K562 (cell line): Measurements from ENCODE around the gene CST2. TPM values are rescaled to one million over a fixed set of nuclear protein-coding genes. Genes with fewer than 3 reads are reported as not detected.

Experiments
- ATAC-seq: fragments of 200-7000 bp; cut with Tn5 transposase; 3 replicates; pipeline ENCODE4 v1.9.1; 2020; ENCODE audit warnings: moderate library complexity
- BruUV-seq: library from RNA; stranded (reverse); fragments of 400-500 nt; replicated peaks from 2 replicates; lab custom pipeline; 2021; lab: Mats Ljungman, UMichigan
- CTCF ChIA-PET: fragments of 300-600 bp; formaldehyde crosslinking; extraction: SDS; loops from one replicate; lab custom pipeline; 2021; ENCODE audit warnings: low intra/inter-chr PET ratio; lab: Yijun Ruan, JAX
- POLR2A ChIA-PET: fragments of 300-600, 350-650 bp; sonication (Branson Sonifier 250); formaldehyde crosslinking; extraction: SDS; loops from one replicate; lab custom pipeline; 2021; ENCODE audit warnings: antibody characterized with exemption, inconsistent platforms; lab: Yijun Ruan, JAX
- DNase-seq, 4 experiments: peaks; one replicate each; pipeline versions ENCODE4 v3.0.0 to v3.0.0-alpha.2; 2011 to 2018; ENCODE audit warnings: low spot score in 3 of 4, mixed read lengths in 3 of 4; ENCODE audit errors: extremely low read depth in 1 of 4
- FAIRE-seq: peaks from 2 replicates; lab custom pipeline; 2011; peaks lifted over from hg19 to GRCh38; lab: Jason Lieb, UNC
- H2AFZ ChIP-seq: 2 replicates; pipeline ENCODE4 v1.6.0; 2011; ENCODE audit warnings: low read depth, low read length, control low read depth, inconsistent platforms
- H3K27ac ChIP-seq: fragments of 200-600 bp; 3 replicates; pipeline ENCODE4 v1.8.0; 2011; ENCODE audit warnings: low read depth, mild to moderate bottlenecking, control low read depth, inconsistent platforms, low read length, moderate library complexity, mixed read lengths; ENCODE audit errors: extremely low read depth
- H3K27me3 ChIP-seq, 2 experiments: fragments of 300-600 bp in 1 of 2; 2 replicates in 1 of 2; 3 replicates in 1 of 2; pipeline versions ENCODE4 v1.6.0 to v1.8.0; 2011; ENCODE audit warnings: inconsistent platforms in 2 of 2, low read length in 2 of 2, mild to moderate bottlenecking in 1 of 2, mixed read lengths in 1 of 2, moderate library complexity in 1 of 2; ENCODE audit not compliant: control insufficient read depth in 2 of 2, insufficient read depth in 2 of 2
- H3K36me3 ChIP-seq: fragments of 300-600 bp; 3 replicates; pipeline ENCODE4 v1.8.0; 2011; ENCODE audit warnings: mild to moderate bottlenecking, low read length, inconsistent platforms; ENCODE audit not compliant: control insufficient read depth, insufficient read depth
- H3K4me1 ChIP-seq, 2 experiments: fragments of 200-600 bp in 1 of 2; replicated peaks in 1 of 2; 2 replicates in 1 of 2; 3 replicates in 1 of 2; pipeline versions ENCODE4 v1.5.1 to v1.8.0; 2011; ENCODE audit warnings: inconsistent platforms in 2 of 2, low read length in 2 of 2, mild to moderate bottlenecking in 1 of 2, mixed read lengths in 1 of 2, moderate library complexity in 1 of 2; ENCODE audit not compliant: control insufficient read depth in 2 of 2, insufficient read depth in 2 of 2
- H3K4me2 ChIP-seq: 2 replicates; pipeline ENCODE4 v1.6.1; 2011; ENCODE audit warnings: low read length, control low read depth, inconsistent platforms, mixed read lengths; ENCODE audit not compliant: insufficient read depth
- H3K4me3 ChIP-seq: fragments of 200-600 bp; sonication (generic), shearing (Covaris generic); 2 replicates; pipeline ENCODE4 v1.5.1; 2016; ENCODE audit warnings: control low read depth, inconsistent platforms
- H3K79me2 ChIP-seq: fragments of 200-600 bp; 3 replicates; pipeline ENCODE4 v1.8.0; 2011; ENCODE audit warnings: low read length, inconsistent platforms; ENCODE audit not compliant: control insufficient read depth, insufficient read depth
- H3K9ac ChIP-seq, 2 experiments: 2 replicates each; pipeline versions ENCODE4 v1.6.0 to v1.6.1; 2011; ENCODE audit warnings: low read depth in 2 of 2, low read length in 2 of 2, control low read depth in 1 of 2, inconsistent platforms in 1 of 2, mild to moderate bottlenecking in 1 of 2, mixed read lengths in 1 of 2; ENCODE audit not compliant: insufficient read depth in 1 of 2
- H3K9me1 ChIP-seq: one replicate; pipeline ENCODE4 v1.6.0; 2011; ENCODE audit warnings: inconsistent platforms, mild to moderate bottlenecking, low read length, moderate library complexity; ENCODE audit not compliant: control insufficient read depth, insufficient read depth
- H3K9me3 ChIP-seq: replicated peaks from 2 replicates; pipeline ENCODE4 v1.5.1; 2011; ENCODE audit warnings: low read depth, low read length, inconsistent platforms; ENCODE audit not compliant: control insufficient read depth, insufficient read depth
- H4K20me1 ChIP-seq: replicated peaks from 2 replicates; pipeline ENCODE4 v1.6.1; 2011; ENCODE audit warnings: low read length, inconsistent platforms, mixed read lengths; ENCODE audit not compliant: control insufficient read depth, insufficient read depth
- ARID4B ChIP-seq: sonication (generic); formaldehyde crosslinking; IDR thresholded peaks from 2 replicates; pipeline ENCODE4 v1.8.0; 2022; ENCODE audit warnings: mild to moderate bottlenecking, missing genetic modification reagents
- BRCA1 ChIP-seq, 2 experiments: fragments of 450-650 bp in 1 of 2; sonication (generic) in 1 of 2; formaldehyde crosslinking in 1 of 2; IDR thresholded peaks; 2 replicates each; pipeline versions ENCODE4 v1.5.0 to v1.6.1; 2017 to 2020; ENCODE audit warnings: mild to moderate bottlenecking in 1 of 2, missing genetic modification reagents in 1 of 2
- CREB5 ChIP-seq: fragments of 250-450 bp; sonication (Bioruptor Pico); IDR thresholded peaks from 2 replicates; pipeline ENCODE4 v1.5.0; 2020; ENCODE audit warnings: mild to moderate bottlenecking
- HNRNPH1 ChIP-seq: fragments of 200-400 bp; formaldehyde crosslinking; optimal IDR thresholded peaks from 2 replicates; pipeline ENCODE3; 2017; ENCODE audit warnings: low read depth, mild to moderate bottlenecking, low read length, moderate library complexity
- KLF16 ChIP-seq: IDR thresholded peaks from 2 replicates; pipeline ENCODE4 v1.6.1; 2016; ENCODE audit warnings: antibody characterized with exemption
- NR1H2 ChIP-seq: sonication (generic); formaldehyde crosslinking; IDR thresholded peaks from 2 replicates; pipeline ENCODE4 v1.4.0; 2020; ENCODE audit warnings: mild to moderate bottlenecking, missing genetic modification reagents
- PHF8 ChIP-seq: fragments of 200-600 bp; sonication (generic); IDR thresholded peaks from 2 replicates; pipeline ENCODE4 v1.6.1; 2012; ENCODE audit warnings: mixed run types, mild to moderate bottlenecking, inconsistent platforms, low read length, moderate library complexity, borderline replicate concordance
- RBM22 ChIP-seq: fragments of 200-400 bp; formaldehyde crosslinking; IDR thresholded peaks from 2 replicates; pipeline ENCODE4 v1.6.1; 2018; ENCODE audit warnings: low read length, low read depth; ENCODE audit not compliant: poor library complexity, severe bottlenecking
- RFX1 ChIP-seq: fragments of 450-650 bp; IDR thresholded peaks from 2 replicates; pipeline ENCODE4 v1.6.1; 2016; ENCODE audit warnings: mild to moderate bottlenecking, moderate library complexity
- RFX5 ChIP-seq: IDR thresholded peaks from 2 replicates; pipeline ENCODE4 v1.6.1; 2011; ENCODE audit warnings: low read depth, mild to moderate bottlenecking, improper control_type of control experiment, low read length
- SMAD2 ChIP-seq: fragments of 150-350 bp; IDR thresholded peaks from 2 replicates; pipeline ENCODE4 v1.6.1; 2014; ENCODE audit warnings: low read depth, mild to moderate bottlenecking, low read length
- TCF7L2 ChIP-seq: fragments of 150-350 bp; IDR thresholded peaks from 2 replicates; pipeline ENCODE4 v1.6.1; 2016; ENCODE audit warnings: low read depth, mild to moderate bottlenecking, low read length, moderate library complexity
- TEAD4 ChIP-seq, 2 experiments: sonication (generic) in 1 of 2; formaldehyde crosslinking in 1 of 2; IDR thresholded peaks; 2 replicates each; pipeline versions ENCODE4 v1.6.1 to v1.8.0; 2012 to 2022; ENCODE audit warnings: borderline replicate concordance in 1 of 2, inconsistent platforms in 1 of 2, low read length in 1 of 2, mild to moderate bottlenecking in 1 of 2, missing genetic modification reagents in 1 of 2
- USF1 ChIP-seq: sonication (generic); formaldehyde crosslinking; IDR thresholded peaks from 2 replicates; pipeline ENCODE4 v1.9.0; 2022; ENCODE audit warnings: mild to moderate bottlenecking, missing genetic modification reagents
- ZNF165 ChIP-seq: fragments of 250-450 bp; sonication (Bioruptor Pico); IDR thresholded peaks from 2 replicates; pipeline ENCODE4 v1.4.0; 2020; ENCODE audit warnings: borderline replicate concordance
- ZNF436 ChIP-seq: fragments of 250-450, 450-650 bp; sonication (Bioruptor Pico); formaldehyde crosslinking; IDR thresholded peaks from 2 replicates; pipeline ENCODE4 v1.7.0; 2020; ENCODE audit warnings: mild to moderate bottlenecking
- ZNF699 ChIP-seq: fragments of 250-450 bp; sonication (Bioruptor Pico); IDR thresholded peaks from 2 replicates; pipeline ENCODE4 v1.8.0; 2021; ENCODE audit warnings: mild to moderate bottlenecking, moderate library complexity; ENCODE audit not compliant: insufficient replicate concordance
- WGBS: fragments of 100-300 bp; shearing (Covaris generic); methylation state at CpG from one replicate; pipeline ENCODE4 v1.1.6; 2016; ENCODE audit warnings: low coverage, mixed read lengths; ENCODE audit not compliant: insufficient coverage; ENCODE audit errors: missing lambda C conversion rate; 5-methylcytosine and 5-hydroxymethylcytosine counted together
- in situ Hi-C: fragments of 300-500 bp; cut with MboI; formaldehyde crosslinking; loops from 4 replicates; pipeline ENCODE4 v1.15.0; 2018; ENCODE audit warnings: inconsistent platforms, mixed read lengths
- intact Hi-C: fragments of 100-400 bp; cut with micrococcal nuclease; formaldehyde crosslinking; loops from 2 replicates; pipeline ENCODE4 v1.14.2; 2022
- polyA plus RNA-seq, 8 experiments: library from polyadenylated mRNA; depleted of rRNA in 4 of 8; stranded (reverse) in 5 of 8; unstranded in 3 of 8; fragments of >200 nt; fragmentation: Nextera tagmentation in 2 of 8; fragmentation: Illumina TruSeq in 1 of 8; extraction: Ambion mirVana in 2 of 8; extraction: Trizol in 1 of 8; gene quantifications; 2 replicates each; pipeline versions ENCODE4 v1.2.1 to v1.2.3, GENCODE V29; 2011 to 2014; ENCODE audit warnings: inconsistent platforms in 1 of 8, missing spikeins in 1 of 8
- total RNA-seq, 7 experiments: library from RNA; depleted of rRNA in 6 of 7; stranded (reverse); fragments of >200 nt in 6 of 7; fragmentation: Illumina TruSeq in 2 of 7; extraction: Trizol in 2 of 7; gene quantifications; 2 replicates each; pipeline versions ENCODE4 v1.2.1 to v1.2.3, GENCODE V29; 2011 to 2021; ENCODE audit warnings: low replicate concordance in 1 of 7

CST2 gene
- total and polyA plus RNA-seq, 9 of the 15 experiments (the other 6 are each of a cell fraction or from before 2014, with no cell fraction given), result not detected

DNA sequence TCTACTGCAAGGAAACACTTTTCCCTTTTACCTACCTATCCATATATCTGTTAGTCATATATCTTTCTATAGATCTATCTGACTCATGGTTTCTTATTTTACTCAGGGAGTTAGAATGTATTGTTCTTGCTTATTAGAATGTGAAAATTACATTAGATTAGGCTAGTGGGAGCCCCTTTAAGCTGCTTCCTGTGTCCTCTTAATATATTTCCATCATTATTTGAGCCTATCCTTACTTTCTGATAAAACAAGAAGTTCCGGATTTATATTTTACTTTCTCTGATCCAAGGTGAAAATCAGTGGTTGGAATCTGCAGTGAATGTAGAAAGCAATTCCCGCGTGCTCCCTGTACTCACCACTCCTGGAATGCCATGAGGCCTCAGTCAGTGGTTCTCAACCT is 31.0 kb downstream of the CST2 start:
- H4K20me1 ChIP-seq, result no peaks in the 10 kb centered on the region
- no peaks in the 10 kb centered on the region for H3K9me3 ChIP-seq
- H3K27me3 ChIP-seq, result no peaks in the 10 kb centered on the region
- no peak overlapping the region for H3K4me3 ChIP-seq
- H3K9ac ChIP-seq, result no peak overlapping the region
- H3K4me2 ChIP-seq, result no peak overlapping the region
- H2AFZ ChIP-seq, result no peak overlapping the region
- in situ Hi-C loops, result no loop called here
- BruUV-seq, result no TSS peak
- ChIA-PET POLR2A (no interaction called here), CTCF (no interaction called here)
- no peak for DNase-seq
- no peak overlapping the region for H3K27ac ChIP-seq
- no peaks in the 10 kb centered on the region for H3K79me2 ChIP-seq
- no peak for ATAC-seq
- no peaks in the 10 kb centered on the region for H3K4me1 ChIP-seq
- 0% methylated on average over 3 of the region's 3 CpGs for WGBS
- FAIRE-seq, result no peak
- H3K36me3 ChIP-seq, result no peaks in the 10 kb centered on the region
- intact Hi-C loops, result no loop called here
- no peaks in the 10 kb centered on the region for H3K9me1 ChIP-seq
- TF ChIP-seq ARID4B (CRISPR knock-in tag) (no peak), TEAD4 (IDR thresholded peaks at IDR 0.05; ENCODE audit: low read length) (no peak), TEAD4 (CRISPR knock-in tag; IDR thresholded peaks at IDR 0.05; ENCODE audit: borderline replicate concordance) (no peak), ZNF699 (CRISPR knock-in tag) (no peak), RFX5 (no peak), NR1H2 (CRISPR knock-in tag) (no peak), CREB5 (CRISPR knock-in tag) (no peak), KLF16 (no peak), BRCA1 (IDR thresholded peaks at IDR 0.05) (no peak), BRCA1 (CRISPR knock-in tag; IDR thresholded peaks at IDR 0.05) (no peak), TCF7L2 (no peak), SMAD2 (no peak), RFX1 (no peak), RBM22 (no peak), ZNF436 (CRISPR knock-in tag) (no peak), PHF8 (no peak), HNRNPH1 (no peak), USF1 (CRISPR knock-in tag) (no peak), ZNF165 (no peak)
